ENCODE results near the gene IGF1R. TPM values are rescaled to one million over a fixed set of nuclear protein-coding genes. Genes with fewer than 3 reads are reported as not detected.

The IGF1R gene
- total and polyA plus RNA-seq, 2 of the 13 experiments (the other 11 are each of a cell fraction or from before 2014, with no cell fraction given): 15.9 to 18.4 TPM

GRCh38 chr15:98734466-98735199, 86.3 kb downstream of the IGF1R start (continued):
- TF ChIP-seq TBX3 (IDR thresholded peaks at IDR 0.05; ENCODE audit: borderline replicate concordance) (peak; percentile 67; the same call in 1 of the 2 replicates), ZNF232 (CRISPR knock-in tag; IDR thresholded peaks at IDR 0.05; ENCODE audit: borderline replicate concordance) (no peak), HOXD1 (CRISPR knock-in tag; IDR thresholded peaks at IDR 0.05) (no peak), ZMYM4 (CRISPR knock-in tag; IDR thresholded peaks at IDR 0.05) (0 out of 2 replicates have a peak, but pooled peaks have one; percentile 28), ZBTB38 (CRISPR knock-in tag; IDR thresholded peaks at IDR 0.05) (no peak), ZUFSP (CRISPR knock-in tag; IDR thresholded peaks at IDR 0.05; ENCODE audit: borderline replicate concordance) (no peak), KLF15 (CRISPR knock-in tag; IDR thresholded peaks at IDR 0.05; ENCODE audit: borderline replicate concordance) (no peak), ZNF318 (CRISPR knock-in tag; IDR thresholded peaks at IDR 0.05) (no peak), KLF12 (CRISPR knock-in tag; IDR thresholded peaks at IDR 0.05; ENCODE audit: borderline replicate concordance) (no peak), ZBTB37 (CRISPR knock-in tag; IDR thresholded peaks at IDR 0.05) (peak; percentile 91)
- TF ChIP-seq, protein P1, sequence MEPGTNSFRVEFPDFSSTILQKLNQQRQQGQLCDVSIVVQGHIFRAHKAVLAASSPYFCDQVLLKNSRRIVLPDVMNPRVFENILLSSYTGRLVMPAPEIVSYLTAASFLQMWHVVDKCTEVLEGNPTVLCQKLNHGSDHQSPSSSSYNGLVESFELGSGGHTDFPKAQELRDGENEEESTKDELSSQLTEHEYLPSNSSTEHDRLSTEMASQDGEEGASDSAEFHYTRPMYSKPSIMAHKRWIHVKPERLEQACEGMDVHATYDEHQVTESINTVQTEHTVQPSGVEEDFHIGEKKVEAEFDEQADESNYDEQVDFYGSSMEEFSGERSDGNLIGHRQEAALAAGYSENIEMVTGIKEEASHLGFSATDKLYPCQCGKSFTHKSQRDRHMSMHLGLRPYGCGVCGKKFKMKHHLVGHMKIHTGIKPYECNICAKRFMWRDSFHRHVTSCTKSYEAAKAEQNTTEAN (CRISPR knock-in tag; conservative IDR thresholded peaks at IDR 0.05): 0 out of 2 replicates have a peak, but pooled peaks have one; percentile 40
